Measurements from ENCODE around the gene GNAS.
A peak's percentile ranks its signal among the peaks of the same experiment; 100 is the strongest.

GNAS gene

DNA sequence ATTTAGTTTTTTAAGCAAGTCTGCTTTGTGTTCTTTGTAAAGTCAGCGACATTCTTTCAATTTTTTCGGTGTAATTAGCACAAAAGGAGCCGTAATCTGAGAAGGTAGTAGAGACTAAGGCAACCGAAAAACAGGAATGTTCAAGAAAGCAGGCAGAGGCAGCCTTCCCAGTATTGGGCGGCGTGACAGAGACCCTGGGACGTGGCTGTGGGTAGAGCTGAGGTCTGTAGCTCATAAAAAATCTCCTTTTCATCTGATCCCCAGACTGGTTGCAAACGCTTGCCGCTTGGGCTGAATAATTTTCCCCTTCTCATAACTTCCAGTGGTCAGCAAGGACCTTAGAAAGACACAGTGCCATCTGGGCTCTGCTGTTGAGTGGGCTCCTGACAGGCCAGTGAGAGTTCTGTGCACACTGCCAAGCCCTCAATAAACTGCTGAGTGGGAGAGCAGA lies 30.8 kb downstream of the GNAS start:
- DNase-seq, result peak; percentile 70

DNA sequence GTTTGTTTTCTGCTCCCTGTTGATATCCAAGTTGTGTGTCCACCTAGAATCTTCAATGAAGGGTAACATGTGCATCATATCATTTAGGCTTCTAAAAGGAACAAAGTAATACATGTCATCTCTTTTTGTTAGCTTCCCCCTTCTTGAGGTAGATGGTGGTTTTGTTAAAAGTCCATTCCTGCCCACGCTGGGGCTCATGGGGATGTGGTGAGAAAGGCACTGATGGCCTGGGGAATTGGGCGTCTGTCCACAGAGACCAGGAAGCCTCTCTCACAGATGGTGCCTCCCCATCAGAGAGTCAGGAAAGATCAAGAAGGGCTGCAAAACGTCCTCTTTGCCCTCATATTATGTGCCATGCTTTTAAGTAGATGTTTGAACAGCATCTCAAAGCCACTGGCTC lies 32.5 kb downstream of the GNAS start:
- DNase-seq, result no peak

DNA sequence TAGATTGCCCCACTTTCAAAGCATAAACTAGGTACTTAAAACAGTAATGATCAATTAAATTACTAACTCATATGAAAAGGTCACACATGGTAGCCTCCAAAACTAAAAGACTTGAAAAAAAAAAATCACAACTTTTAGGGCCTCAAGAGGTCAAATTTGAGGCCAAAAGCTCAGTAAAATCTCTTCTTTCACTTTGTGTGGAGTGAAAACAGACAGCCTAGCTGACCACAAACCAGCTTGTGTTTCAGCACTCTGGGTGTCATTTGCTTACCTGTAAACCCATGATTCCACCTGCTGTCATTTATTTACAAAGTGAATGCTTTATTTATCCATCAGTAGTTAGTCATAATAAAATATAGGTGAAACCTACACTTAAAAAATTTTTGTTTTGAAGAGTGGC lies 34.0 kb downstream of the GNAS start:
- no peak for DNase-seq

DNA sequence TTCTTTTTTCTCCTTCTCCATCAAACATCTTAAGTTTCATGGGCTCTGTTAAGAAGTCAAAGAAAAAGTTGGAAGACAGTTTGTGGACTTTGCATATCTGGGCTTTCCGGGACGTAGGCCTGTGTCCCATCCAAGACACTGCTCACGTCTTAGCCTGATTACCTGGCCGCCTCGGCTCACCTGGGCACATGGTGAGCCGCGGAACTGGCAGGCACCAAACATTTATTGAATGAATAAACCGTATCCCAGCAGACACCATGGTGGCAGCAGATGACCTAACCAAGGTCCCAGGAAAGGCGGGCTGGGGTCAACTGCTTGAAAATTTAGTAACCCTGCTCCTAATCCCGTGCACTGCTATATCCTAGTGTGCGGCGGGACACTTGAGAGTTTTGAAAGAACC lies 35.6 kb downstream of the GNAS start:
- no peak for DNase-seq

DNA sequence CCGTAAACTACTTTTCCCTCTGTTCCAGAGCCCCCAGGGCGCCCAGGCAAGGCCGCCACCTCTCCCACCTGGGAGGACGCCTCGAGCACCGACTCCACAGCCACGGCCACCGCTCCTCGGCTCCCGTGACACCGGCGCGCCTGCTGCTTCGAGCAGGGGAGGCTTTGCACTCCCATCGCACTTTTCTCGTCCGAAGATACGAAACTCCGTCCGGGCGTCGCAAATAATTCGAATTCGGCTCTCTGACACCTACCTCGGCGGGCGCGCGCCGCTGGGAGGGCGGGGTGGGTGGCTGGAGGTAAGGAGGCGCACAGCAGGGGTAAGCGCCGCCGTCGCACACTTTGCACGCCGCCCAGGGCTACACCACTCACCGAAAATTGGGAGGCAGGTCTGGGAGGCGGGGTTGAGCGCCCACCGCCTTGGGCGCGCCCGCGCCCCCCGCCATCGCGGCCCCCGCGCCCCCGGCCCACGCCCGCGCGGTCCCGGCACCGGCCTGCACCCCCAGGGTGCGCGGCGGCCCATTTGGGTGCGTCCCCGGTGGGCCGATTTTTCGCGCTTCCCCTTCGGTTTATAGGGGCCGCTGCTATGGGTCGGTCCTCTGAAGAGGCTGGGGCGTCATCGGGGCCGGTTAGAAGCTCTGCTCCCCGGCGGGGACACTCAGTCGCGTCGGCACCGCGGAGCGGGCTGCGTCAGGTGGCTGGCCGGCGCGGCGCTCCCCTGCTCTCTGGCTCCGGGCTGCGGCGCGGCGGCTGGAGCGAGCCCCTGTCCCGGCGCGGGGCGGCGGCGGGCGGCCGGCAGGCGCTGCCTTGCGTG lies 36.2 kb downstream of the GNAS start:
- DNase-seq, result peak; percentile 88

DNA sequence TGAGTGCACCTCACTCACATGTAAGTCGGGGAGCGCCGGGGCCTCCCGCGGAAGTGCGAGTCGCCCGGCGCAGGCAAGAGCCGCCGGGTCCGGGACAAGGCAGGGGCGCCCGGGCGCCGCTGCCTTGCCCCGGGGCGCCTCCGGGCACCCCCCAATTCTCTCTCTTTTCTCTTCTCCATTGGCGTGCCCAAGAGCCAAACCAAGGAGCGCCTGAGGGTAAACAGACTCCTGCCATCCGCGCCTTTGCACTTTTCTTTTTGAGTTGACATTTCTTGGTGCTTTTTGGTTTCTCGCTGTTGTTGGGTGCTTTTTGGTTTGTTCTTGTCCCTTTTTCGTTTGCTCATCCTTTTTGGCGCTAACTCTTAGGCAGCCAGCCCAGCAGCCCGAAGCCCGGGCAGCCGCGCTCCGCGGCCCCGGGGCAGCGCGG lies 36.8 kb downstream of the GNAS start:
- DNase-seq, result no peak

DNA sequence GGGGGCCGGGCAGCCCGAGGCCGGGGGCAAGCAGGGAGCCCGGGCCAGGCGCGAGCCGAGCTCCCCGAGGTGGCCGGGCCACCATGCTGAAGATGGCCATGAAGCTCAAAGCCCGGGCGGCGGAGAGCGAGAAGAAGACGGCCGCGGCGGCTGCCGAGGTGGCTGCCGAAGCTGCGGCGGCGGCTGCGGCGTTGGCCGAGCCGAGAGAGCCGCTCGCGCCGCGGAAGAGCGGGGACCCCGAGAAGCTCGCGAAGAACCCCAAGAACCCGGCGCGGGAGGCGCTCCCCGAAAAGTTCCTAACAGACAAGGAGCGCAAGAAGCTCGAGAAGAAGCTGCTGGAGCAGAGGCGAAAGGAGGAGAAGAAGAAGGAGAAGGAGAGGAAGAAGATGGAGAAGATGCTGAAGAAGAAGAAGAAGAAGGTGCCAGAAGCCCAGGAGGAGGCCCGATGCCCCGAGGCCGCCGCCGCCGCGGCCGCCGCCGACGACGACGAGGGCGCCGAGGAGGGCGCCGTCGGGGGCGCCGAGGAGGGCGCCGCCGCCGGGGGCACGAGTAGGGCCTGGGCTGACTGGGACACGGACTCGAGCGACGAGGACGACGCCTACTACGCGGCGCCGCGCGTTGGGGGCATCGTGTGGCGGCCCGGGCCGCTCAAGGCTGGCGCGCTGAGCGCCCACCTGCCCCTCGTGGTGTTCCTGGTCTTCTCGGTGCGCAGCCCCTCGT lies 37.4 kb downstream of the GNAS start:
- DNase-seq, result no peak

DNA sequence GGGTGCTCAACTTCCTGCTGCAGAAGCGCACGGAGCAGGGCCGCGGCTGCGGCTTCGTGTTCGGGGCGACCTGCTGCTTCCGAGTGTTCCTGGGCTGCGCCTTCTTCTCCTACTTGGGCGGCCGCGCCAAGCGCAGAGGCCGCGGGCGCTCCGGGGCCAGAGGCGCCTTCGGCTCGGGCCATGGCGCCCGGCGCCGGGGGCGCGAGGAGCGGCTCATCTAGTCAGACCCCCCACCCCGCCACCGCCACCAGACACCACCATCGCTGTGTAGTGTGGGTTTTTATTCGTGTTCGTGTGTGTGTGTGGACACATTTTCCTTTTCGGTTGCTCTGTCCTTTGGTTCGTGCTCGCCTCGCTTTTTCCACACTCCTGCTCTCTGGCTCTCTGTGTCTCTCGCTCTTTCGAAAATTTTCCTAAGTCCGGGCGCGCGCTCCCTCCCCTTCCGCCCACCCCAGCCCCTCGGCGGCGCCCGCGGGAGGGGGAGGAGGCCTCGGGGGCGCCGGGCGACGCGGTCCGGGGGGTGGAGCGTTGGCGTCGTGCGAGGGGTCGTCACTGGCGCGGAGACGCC lies 38.1 kb downstream of the GNAS start:
- peak; percentile 95 for DNase-seq

DNA sequence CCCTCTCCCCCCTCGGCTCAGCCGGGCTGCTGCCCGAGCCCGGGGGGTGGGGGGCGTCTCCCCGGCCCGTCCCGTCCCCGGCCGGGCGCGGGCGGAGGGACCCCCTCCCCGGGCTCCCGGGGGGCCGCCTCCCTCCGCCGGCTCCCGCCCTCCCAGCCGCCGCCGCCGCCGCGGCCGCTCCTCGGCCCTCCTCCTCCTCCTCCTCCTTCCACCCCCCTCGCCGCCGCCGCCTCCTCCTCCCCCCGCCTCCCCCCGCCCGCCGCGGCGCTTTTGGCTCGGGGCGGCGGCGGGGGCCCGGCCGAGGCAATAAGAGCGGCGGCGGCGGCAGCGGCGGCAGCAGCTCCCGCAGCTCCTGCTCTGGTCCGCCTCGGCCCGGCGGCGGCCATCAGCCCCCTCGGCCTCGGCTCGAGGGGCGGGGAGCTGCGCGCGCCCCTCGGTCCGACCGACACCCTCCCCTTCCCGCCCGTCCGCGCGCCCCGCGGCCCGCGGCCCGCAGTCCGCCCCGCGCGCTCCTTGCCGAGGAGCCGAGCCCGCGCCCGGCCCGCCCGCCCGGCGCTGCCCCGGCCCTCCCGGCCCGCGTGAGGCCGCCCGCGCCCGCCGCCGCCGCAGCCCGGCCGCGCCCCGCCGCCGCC lies 38.7 kb downstream of the GNAS start:
- DNase-seq, result no peak

DNA sequence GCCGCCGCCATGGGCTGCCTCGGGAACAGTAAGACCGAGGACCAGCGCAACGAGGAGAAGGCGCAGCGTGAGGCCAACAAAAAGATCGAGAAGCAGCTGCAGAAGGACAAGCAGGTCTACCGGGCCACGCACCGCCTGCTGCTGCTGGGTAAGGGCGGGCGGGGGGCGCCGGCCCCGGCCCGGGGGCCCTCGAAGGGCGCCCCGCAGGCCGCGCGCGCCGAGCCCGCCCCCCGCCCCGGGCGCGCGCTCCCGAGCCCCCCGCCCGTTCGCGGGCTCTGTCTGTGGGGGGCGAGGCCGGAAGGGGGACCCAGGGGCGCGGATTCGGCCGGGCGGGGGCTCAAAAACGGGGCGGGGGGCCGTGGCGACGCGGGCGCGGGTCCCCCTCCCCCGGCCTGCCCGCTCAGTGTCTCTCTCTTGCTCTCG lies 39.2 kb downstream of the GNAS start:
- no peak for DNase-seq

DNA sequence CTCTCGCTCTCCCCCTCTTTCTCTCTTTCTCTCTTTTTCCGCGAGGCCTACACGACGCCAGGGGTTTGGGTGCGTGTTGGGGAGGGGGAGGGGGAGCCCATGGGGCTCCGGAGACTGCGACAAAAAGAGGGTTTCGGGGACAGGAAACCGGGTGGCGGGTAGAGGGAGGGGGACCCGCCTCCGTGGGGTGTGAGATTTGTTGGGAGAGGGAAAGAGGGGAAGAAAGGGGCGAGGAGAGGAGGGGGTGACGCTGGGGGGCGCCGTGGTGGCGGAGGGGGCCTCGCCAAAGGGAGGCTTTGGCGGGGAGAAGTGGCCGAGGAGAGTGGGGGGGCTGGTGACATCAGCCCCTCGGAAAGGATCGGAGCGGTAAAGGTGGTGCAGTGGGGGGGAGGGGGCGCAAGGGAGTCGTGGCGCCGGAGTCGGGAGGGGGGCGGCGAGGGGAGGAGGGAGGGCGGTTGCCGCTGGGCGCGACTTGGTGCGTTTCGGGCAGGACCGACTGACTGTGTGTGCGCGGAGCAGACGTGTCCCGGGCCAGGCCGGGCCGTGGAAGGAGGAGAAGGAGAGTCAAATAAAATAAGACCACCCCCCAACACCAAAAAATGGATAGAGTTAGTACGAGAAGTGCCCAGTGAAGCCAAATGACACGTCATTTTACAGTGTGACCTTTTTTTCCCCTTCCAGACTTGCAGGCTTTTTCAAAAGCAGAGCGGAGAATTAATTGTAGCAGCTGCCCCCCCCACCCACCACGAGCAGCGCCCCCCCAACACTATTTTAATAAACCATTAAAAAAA lies 39.8 kb downstream of the GNAS start:
- peak; percentile 91 for DNase-seq

DNA sequence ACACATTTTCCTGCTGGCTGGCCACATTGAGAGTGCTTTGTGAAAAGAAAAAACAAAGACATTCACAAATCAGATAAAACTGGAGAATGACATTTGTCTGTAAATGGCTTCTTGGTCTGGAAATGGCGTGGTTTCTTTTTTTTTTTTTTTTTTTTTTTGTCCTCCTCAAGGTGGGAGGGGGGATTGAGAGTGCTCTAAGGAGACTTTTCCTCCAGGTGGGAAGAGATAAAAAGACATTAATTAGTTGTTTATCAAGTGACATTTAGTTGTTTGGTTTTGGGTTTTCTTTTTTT lies 40.4 kb downstream of the GNAS start:
- DNase-seq, result no peak

DNA sequence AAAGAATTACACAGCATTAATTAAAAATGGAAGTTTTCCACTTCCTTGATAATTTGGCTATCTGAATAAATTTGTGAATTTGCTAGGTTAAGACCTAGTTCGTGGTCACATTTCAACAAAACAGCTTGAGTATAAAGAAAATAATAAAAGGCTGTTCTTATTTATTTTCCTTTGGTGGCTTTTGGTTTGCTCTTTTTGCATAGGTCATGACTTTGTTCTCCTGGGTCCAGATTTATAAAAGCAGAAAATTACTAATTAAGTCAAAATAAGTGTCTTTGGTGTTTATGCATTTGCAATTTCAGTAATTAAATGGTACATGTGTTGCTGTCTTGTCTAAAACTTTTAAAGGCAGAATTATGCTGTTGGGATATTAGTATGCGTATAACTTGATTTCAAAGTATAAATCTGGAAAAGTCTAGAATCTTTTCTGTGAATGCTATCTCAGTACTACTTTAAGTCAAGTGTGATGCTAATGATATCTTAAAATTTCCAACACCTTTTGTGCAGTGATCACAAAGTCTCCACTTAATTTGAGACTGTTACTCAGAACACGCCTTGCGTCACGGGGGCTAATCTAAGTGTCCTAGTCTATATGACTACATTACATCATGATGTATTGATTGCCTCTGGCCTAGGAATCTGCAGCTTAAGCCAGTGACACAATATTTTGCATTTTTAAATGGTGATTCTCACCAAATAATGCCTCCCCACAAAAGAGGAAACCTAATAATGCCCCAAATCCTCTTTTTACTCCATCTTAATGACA lies 41.0 kb downstream of the GNAS start:
- no peak for DNase-seq

DNA sequence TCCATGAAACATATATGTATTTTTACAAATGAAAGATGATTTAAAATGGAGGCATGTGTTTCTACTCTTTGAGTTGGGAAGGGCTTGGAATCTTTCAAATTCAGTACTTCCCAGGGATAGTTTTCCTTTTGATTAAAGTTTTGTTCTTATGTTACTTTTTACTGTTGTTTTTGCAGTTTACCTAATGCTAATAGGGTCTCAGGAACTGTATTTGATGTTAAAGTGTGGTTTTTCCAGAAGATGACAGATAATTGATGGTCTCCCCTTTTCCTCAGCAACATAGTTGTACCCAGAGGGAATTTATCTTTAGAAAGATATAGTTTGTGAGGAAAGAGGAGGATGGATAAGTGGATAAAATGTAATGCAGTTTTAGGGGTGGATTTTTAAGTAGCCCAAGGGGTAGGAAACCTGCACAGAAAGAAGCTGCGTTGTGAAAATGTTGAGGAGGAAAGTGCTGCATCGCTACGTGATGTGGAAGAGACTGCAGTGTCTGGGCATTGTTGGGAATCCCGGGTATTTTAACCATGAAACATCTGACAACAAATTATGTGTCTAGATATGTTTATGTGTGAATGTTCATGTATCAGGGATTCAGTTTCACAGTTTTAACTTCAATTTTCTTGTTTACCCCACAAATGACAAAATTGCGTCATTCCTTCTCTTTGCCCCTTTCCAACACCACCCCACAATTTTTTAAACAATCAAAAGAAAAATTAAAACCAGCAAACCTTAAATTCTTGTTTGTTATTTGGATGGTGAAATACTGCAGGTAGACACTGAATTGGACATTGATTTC lies 42.3 kb downstream of the GNAS start:
- DNase-seq, result no peak

DNA sequence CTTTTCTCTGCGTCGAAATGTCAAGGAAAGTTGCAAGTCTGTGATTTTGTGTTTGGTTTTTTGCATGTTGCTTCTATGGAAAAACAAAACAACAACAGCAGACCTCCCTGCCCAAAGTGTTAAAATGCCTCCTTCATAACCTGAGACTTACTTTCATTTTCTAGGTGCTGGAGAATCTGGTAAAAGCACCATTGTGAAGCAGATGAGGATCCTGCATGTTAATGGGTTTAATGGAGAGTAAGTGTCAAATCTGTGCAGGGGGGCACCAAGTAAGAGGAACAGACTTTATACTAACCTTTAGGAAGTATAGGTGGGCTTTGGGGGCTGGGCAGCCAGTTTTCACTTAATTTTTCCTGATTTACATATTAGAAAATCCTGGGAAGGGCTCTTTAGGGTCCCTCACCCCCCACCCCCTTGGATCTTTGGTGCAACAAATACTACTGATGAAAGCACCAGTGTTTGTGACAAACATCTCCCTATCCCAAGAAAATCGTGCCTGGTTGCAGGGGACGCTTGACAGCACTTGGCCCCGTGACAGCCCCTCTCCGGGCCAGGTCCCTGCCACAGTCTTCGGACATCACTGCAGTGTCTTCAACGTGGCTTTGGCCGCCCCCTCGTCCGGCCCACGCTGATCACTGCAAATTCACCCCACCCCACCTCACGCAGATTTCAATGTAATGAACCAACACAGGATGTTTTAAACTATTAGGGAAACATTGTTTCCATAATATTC lies 43.1 kb downstream of the GNAS start:
- DNase-seq, result no peak

DNA sequence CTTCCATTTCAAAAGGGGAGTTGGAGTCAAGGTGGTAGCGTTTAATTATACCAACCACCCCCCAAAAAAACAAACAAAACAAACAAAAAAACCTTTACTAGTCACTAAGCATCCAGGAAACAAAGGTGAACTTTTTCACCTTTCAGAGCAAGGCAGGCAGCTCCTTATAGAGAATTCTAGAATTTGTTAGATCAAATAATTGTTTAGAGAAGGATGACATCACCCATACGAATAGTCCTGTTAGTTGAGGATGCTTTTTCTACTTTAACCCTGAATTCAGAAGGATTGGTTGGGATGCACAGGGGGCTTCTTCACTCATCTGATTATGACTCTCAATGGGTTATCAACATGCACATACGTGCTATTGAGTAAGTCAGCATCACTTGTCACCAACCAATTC lies 44.3 kb downstream of the GNAS start:
- no peak for DNase-seq

DNA sequence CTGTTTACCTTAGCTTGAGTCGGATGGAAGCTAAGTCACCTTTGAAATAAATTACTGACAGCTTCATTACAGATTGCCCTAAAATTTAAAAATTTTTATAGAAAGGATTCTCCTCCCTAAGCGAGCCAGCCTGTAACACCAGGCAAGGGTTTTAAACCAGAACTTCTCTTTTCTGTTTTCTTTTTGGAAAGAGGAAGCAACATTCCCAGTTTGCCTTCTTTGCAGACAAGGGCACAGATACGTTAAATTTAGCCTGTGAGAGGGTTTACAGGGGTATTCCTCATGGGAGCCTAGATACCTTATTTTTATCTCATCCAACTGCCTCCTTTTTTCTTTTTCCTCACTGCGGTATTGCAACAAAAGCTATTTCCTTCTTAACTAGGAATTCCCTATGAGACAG lies 45.0 kb downstream of the GNAS start:
- no peak for DNase-seq

DNA sequence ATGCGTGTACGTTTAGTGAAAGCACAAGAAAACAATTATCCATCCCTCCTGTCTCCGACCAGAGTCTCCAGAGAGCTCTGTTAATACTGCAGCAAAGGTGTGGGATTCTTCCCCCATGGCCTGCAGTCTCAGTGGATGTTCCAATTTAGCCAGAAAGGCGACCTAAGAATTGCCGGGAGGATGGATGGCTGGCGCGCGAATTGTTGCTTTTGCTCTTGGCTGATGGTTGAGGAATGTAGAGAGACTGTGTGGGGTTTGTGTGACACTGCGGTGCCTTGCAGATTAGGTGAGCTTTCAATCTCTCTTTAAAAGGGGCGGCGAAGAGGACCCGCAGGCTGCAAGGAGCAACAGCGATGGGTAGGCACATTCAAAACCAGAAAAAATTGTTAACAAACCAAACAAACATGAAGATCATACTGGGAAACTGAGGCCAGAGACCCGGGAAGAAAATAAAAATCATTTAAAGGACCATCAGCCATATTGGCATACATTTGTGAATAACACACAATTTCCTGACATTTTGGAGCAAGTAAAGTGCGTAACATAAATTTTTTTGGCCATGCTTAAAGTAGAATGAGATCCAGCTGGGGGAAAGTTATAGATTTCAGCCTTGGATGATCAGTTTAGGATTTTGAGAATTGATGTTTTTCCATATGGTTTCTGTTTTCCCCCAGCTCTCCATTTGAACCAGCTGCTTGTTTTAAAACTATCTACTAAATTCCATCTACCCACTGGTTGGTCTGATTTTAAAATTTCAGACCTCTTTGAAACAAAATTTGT lies 46.3 kb downstream of the GNAS start:
- DNase-seq, result no peak

DNA sequence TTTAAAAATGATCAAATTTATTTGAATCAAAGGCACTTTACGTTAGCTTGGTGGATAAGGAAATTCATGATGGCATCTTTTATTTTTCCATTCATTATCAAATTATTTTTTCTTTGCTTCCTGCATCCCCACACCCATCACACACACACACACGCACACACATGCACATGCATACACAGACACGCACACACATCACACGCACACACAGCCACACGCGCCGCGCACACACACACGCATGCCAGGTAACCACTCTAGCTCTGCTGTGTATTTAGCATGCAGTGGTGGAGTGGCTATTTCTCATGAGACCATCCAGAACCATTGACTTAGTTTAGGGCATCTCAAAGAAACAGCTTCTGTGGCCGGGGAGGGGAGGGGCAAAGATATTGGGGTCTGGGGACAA lies 47.0 kb downstream of the GNAS start:
- DNase-seq, result no peak

DNA sequence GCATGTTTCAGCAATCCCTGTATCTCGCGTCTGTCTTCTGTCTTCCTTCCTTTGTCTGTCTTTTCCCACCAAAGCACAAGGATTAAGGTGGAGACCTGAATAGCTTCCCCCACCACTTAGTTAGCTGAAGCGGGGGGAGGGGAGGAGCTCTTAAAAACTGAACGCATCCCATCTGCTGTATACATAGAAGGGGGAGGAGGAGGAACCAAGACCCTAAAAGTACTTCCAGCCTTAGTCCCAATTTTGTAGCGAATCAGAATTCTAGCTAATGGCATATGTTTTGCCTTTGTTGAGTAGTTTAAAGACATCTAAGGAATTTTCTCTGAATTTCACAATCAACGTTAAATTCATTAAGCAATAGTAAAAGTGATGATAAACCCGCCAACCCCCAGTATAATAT lies 47.9 kb downstream of the GNAS start:
- no peak for DNase-seq

All from right hindlimb (tissue), 1 donor.